ENCODE results near the gene OLFML1.

Gene OLFML1

DNA sequence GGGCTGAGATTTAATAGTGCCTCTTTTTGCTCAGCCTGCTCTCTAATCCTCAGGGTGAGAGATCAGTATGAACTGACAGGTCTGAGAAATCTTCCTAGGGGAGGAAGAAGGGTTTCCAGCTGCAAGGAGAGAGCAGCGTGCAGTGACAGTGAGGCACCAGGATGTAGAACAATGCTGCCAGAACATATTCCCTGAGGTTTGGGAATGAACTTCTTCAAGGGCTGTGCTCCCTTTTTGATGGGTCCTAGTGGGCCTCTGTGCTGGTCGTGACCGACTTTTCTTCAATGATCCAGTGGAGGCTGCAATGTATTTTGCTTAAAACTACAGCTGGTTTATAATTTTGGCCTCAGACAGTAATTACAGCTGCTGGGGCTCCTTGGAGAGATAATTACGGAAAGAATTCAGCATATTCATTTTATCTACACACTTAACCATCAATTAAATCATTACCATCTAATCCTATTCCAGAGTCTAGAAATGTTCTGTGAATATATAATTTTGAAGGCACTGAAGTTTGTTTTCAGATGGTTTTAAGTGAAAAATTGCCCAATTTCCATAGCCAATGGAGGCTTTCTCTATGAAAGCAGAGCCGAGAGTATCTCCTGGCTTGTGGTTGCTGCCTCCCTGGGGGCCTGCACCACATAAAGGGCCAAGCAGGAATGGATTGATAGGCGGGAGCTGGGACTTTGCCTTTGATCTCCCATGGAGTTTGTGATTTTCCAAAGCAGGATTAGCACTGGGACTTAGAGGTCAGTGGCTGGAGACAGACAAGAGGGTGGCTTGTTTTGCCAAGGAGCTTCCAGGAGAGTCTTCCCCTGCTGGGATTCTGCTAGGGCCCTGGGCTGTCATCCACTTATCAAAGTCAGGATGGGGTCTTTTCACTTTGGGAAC lies 41.0 kb upstream of the OLFML1 start:
- DNase-seq (ENCODE audit: low read depth, low spot score), result no peak
- no peak overlapping the region for H3K4me3 ChIP-seq (ENCODE audit: low read depth, low read length)
- TF ChIP-seq, protein P1, sequence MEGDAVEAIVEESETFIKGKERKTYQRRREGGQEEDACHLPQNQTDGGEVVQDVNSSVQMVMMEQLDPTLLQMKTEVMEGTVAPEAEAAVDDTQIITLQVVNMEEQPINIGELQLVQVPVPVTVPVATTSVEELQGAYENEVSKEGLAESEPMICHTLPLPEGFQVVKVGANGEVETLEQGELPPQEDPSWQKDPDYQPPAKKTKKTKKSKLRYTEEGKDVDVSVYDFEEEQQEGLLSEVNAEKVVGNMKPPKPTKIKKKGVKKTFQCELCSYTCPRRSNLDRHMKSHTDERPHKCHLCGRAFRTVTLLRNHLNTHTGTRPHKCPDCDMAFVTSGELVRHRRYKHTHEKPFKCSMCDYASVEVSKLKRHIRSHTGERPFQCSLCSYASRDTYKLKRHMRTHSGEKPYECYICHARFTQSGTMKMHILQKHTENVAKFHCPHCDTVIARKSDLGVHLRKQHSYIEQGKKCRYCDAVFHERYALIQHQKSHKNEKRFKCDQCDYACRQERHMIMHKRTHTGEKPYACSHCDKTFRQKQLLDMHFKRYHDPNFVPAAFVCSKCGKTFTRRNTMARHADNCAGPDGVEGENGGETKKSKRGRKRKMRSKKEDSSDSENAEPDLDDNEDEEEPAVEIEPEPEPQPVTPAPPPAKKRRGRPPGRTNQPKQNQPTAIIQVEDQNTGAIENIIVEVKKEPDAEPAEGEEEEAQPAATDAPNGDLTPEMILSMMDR (IDR thresholded peaks at IDR 0.05; ENCODE audit: low read depth, low read length), result no peak
- in situ Hi-C loops (cut with HindIII; ENCODE audit: low sequenced_read_pairs), result no loop called here

DNA sequence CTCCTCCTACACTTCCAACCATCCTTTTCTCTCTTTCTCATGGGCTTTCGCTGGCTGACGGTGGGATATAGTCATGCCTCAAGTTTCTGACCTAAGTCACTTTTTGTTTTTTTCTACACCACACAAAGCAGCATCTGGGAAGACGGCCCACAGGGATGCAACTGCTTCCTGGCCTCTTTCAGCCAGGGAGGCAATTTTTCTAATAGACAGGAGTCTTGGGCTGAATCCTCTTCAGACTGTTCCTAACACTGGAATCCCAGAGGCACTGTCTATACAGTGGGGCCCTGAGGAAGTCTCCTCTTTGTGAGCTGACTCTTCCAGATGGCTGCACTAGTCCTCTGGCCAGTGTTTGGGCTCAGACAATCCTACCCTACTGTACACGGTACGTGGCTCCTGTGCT lies 39.7 kb upstream of the OLFML1 start:
- no peak overlapping the region for H3K4me3 ChIP-seq (ENCODE audit: low read depth, low read length)
- in situ Hi-C loops (cut with HindIII; ENCODE audit: low sequenced_read_pairs), result no loop called here
- TF ChIP-seq, protein P1 (IDR thresholded peaks at IDR 0.05; ENCODE audit: low read depth, low read length), result no peak
- DNase-seq (ENCODE audit: low read depth, low spot score), result no peak

DNA sequence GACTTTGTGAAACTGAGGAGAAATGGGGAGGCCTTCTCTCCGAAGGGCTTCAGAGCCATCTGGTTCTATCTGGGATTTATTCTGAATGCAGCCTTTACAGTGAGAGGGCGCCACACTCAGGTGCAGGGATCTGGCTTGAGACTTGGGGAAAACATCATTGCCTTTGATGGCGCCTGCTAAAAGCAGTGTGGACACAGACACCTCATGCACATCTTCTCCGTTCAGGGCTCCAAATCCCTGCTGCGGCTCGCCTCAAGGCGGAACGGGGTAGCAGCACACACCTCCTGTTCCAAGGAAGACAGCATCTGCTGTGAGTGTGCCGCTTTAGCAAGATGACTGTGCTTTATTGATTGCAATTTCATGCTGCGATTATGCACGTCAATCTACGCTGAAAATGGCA lies 37.1 kb upstream of the OLFML1 start:
- no peak for DNase-seq (ENCODE audit: low read depth, low spot score)
- TF ChIP-seq, protein P1 (IDR thresholded peaks at IDR 0.05; ENCODE audit: low read depth, low read length), result no peak
- in situ Hi-C loops (cut with HindIII; ENCODE audit: low sequenced_read_pairs), result no loop called here
- no peak overlapping the region for H3K4me3 ChIP-seq (ENCODE audit: low read depth, low read length)

DNA sequence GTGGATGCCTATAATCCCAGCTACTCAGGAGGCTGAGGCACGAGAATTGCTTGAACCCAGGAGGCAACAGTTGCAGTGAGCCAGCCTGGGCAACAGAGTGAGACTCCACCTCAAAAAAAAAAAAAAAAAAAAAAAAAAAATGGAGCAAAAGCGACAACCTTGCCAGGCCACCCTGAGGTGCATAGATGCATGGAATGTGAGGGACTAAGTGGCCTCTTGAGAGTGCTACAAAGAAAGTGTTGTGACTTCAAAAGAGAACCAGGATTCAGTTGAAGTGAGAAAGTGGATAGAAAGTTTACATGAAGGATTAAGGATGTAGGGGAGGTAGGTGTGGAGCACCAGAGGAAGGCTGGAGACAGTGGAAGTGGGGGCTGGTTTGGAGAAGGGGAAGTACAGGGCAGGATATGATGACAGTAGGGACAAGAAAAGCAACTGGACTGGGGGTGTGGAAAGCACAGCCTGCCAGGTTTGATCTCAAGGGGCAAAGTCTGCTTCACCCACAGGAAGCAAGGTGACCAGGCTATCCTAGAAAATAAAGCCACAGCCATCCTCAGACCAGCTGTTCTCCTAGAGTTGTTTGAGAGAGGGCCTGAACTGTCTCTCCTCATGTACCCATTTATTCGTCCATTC lies 36.0 kb upstream of the OLFML1 start:
- TF ChIP-seq, protein P1 (IDR thresholded peaks at IDR 0.05; ENCODE audit: low read depth, low read length), result no peak
- no peak overlapping the region for H3K4me3 ChIP-seq (ENCODE audit: low read depth, low read length)
- DNase-seq (ENCODE audit: low read depth, low spot score), result no peak
- in situ Hi-C loops (cut with HindIII; ENCODE audit: low sequenced_read_pairs), result no loop called here

DNA sequence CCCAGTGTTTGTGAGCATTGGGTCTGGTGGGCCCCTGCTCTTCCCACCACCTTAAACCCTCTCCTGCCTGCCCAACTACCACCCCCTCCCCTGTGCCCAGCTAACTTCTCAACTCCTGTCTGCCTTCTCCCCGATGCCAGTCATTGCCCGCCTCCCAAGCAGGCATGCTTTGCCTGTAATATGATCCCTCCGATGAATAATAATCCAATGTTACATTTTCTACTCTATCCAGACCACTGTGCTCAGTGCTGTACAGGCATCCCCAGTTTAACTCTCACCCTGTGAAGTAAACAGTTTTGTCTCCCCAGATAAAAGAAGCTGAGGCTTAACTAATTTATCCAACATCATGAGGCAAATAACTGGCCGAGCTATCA lies 35.5 kb upstream of the OLFML1 start:
- no peak overlapping the region for H3K4me3 ChIP-seq (ENCODE audit: low read depth, low read length)
- no peak for DNase-seq (ENCODE audit: low read depth, low spot score)
- in situ Hi-C loops (cut with HindIII; ENCODE audit: low sequenced_read_pairs), result no loop called here
- TF ChIP-seq, protein P1 (IDR thresholded peaks at IDR 0.05; ENCODE audit: low read depth, low read length), result no peak

DNA sequence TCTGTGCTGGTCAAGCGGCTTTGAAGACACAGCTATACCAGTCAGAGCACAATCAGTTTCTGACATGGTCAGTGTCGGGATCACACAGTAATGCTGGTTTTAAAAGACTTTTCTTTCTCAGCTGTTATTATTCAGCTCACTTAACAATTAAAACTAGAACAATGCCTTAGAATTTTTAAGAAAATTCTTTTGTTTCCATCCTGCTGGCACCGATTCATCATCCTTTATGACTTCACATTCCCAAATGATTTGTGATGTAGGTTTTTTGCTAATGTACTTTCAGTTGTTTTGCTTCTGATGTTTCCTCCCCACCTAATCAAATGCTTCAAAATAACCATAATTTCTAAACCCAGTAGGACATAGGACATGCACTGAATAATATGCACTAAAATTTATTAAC lies 34.5 kb upstream of the OLFML1 start:
- TF ChIP-seq, protein P1 (IDR thresholded peaks at IDR 0.05; ENCODE audit: low read depth, low read length), result no peak
- DNase-seq (ENCODE audit: low read depth, low spot score), result no peak
- no peak overlapping the region for H3K4me3 ChIP-seq (ENCODE audit: low read depth, low read length)
- in situ Hi-C loops (cut with HindIII; ENCODE audit: low sequenced_read_pairs), result no loop called here
